Right lobe of liver (tissue), 6 donors: ENCODE data around the gene SURF6. TPM values are rescaled to one million over a fixed set of nuclear protein-coding genes. Genes with fewer than 3 reads are reported as not detected.

Experiments
- ATAC-seq, 4 donors: fragments of 200-7000 bp; cut with Tn5 transposase; one replicate each; pipeline ENCODE4 v1.9.1; 2020; ENCODE audit warnings: mild to moderate bottlenecking in 4 of 4, moderate library complexity in 4 of 4
- DNase-seq, 3 donors: peaks; one replicate each; pipeline ENCODE4 v3.0.0-alpha.2; 2020
- H3K27ac ChIP-seq, 3 donors: fragments of 200-600 bp; one replicate each; pipeline ENCODE4 v1.8.0; 2022
- H3K27me3 ChIP-seq, 2 donors: fragments of 200-600 bp; one replicate each; pipeline ENCODE4 v1.8.0; 2022
- H3K36me3 ChIP-seq, 4 donors: fragments of 200-600 bp; sonication (generic) in 1 of 4; one replicate each; pipeline versions ENCODE4 v1.5.1 to v1.8.0; 2017 to 2022; ENCODE audit warnings: control low read depth in 1 of 4
- H3K4me1 ChIP-seq, 4 donors: fragments of 200-600 bp; sonication (generic) in 1 of 4; one replicate each; pipeline versions ENCODE4 v1.5.1 to v1.8.0; 2017 to 2022; ENCODE audit warnings: control low read depth in 1 of 4
- H3K4me3 ChIP-seq, 3 donors: fragments of 200-600 bp; one replicate each; pipeline ENCODE4 v1.8.0; 2022
- H3K9me3 ChIP-seq, 4 donors: fragments of 200-600 bp; sonication (generic) in 1 of 4; one replicate each; pipeline versions ENCODE4 v1.5.1 to v1.8.0; 2017 to 2022; ENCODE audit warnings: control low read depth in 1 of 4
- POLR2A ChIP-seq: fragments of 450-650 bp; IDR thresholded peaks from one replicate; pipeline ENCODE4 v1.6.1; 2017; ENCODE audit warnings: antibody characterized with exemption, mild to moderate bottlenecking
- WGBS: methylation state at CpG from one replicate; pipeline ENCODE4 v1.1.6; 2018; ENCODE audit warnings: low coverage, low lambda C conversion rate; ENCODE audit not compliant: insufficient coverage; ENCODE audit errors: missing lambda C conversion rate; 5-methylcytosine and 5-hydroxymethylcytosine counted together
- intact Hi-C, 2 donors: fragments of 100-400 bp; cut with DNase I; formaldehyde crosslinking; loops; one replicate each; pipeline versions ENCODE4 v1.11.2 to v1.14.1; 2022
- total RNA-seq, 6 experiments: library from RNA; depleted of rRNA in 2 of 6; stranded (reverse); fragments of >200 nt in 2 of 6; fragmentation: NEBNext Ultra II Directional in 3 of 6; extraction: Animal tissue kit (Norgen Biotek cat#: 25700) in 3 of 6; gene quantifications; one replicate each; pipeline versions ENCODE4 v1.1.0 to v1.2.4, GENCODE V29; 2016 to 2023
- TF ChIP-seq, protein P1 (sequence below), 4 donors: fragments of 200-600 bp in 3 of 4; fragments of 450-650 bp in 1 of 4; IDR thresholded peaks; one replicate each; pipeline versions ENCODE4 v1.5.1 to v1.8.0; 2016 to 2022; ENCODE audit warnings: antibody characterized with exemption in 4 of 4, mild to moderate bottlenecking in 2 of 4
- donor health status: DM: no; HTN: yes; CAD: no.
- donor health status: DM: no; HTN: no; CAD: no.
- donor health status: DM: no; HTN: no; CAD: no.
- donor health status: DM: no; HTN: yes; CAD: no.
- donor health status: DM: no; HTN: yes; CAD: no.

Gene SURF6
- total RNA-seq, 6 experiments from 2014 or later: 5.8 to 8.8 (median 7.6) TPM

GRCh38 chr9:133360400-133361393 is 24.7 kb upstream of the SURF6 start:
- no peak for ATAC-seq
- Histone ChIP-seq H3K4me3 (no peak overlapping the region), H3K9me3 (no peaks in the 10 kb centered on the region), H3K36me3 (peaks cover 0 to 57% (median 36%) of the 10 kb centered on the region in 4 donors), H3K27me3 (no peaks in the 10 kb centered on the region), H3K27ac (no peak overlapping the region), H3K4me1 (peaks cover 0 to 7% (median under 1%) of the 10 kb centered on the region in 4 donors)
- intact Hi-C loops: no loop called here
- no peak for DNase-seq
- WGBS: 80% methylated on average over 16 of the region's 21 CpGs
- no peak for TF ChIP-seq POLR2A
- TF ChIP-seq, protein P1, sequence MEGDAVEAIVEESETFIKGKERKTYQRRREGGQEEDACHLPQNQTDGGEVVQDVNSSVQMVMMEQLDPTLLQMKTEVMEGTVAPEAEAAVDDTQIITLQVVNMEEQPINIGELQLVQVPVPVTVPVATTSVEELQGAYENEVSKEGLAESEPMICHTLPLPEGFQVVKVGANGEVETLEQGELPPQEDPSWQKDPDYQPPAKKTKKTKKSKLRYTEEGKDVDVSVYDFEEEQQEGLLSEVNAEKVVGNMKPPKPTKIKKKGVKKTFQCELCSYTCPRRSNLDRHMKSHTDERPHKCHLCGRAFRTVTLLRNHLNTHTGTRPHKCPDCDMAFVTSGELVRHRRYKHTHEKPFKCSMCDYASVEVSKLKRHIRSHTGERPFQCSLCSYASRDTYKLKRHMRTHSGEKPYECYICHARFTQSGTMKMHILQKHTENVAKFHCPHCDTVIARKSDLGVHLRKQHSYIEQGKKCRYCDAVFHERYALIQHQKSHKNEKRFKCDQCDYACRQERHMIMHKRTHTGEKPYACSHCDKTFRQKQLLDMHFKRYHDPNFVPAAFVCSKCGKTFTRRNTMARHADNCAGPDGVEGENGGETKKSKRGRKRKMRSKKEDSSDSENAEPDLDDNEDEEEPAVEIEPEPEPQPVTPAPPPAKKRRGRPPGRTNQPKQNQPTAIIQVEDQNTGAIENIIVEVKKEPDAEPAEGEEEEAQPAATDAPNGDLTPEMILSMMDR (IDR thresholded peaks at IDR 0.05): no peak

DNA sequence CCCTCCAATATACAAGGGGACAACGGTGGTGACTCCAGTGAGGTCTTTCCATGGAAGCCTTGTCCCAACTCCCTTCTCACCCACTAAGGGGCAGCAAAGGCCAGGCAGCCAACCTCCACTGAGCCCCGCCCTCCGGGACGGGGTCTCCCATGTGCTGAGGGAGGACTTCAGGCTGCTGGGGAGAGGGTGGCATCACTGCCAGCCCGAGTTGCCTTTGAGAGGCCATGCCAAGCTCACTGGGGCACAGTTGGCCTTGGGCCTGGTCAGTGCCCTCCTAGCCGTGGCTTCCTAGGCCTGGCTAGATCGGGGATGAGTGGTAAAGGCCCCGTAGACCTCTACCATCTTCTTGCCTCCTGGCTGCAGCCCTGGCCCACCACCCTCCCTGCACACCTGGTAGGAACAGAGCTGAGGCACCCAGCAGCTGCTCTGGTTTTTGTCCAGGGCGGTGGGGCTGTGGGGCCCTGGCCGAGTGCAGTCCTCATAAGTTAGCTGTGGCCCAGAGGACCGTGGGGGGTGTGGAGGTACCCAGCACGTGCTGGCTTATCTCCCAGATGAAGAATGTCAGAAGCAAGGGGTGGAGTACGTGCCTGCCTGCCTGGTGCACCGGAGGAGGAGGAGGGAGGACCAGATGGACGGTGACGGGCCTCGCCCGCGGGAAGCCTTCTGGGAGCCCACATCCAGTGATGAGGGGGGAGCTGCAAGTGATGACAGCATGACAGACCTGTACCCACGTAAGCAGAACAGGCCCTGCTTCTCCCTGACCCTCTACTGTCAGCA is 23.6 kb upstream of the SURF6 start:
- Histone ChIP-seq H3K9me3 (no peaks in the 10 kb centered on the region), H3K27me3 (no peaks in the 10 kb centered on the region), H3K4me1 (peaks cover 0 to 18% (median 5%) of the 10 kb centered on the region in 4 donors), H3K4me3 (no peak overlapping the region), H3K36me3 (peaks cover 0 to 46% (median 26%) of the 10 kb centered on the region in 4 donors), H3K27ac (no peak overlapping the region)
- 65% methylated on average over 4 of the region's 20 CpGs for WGBS
- DNase-seq (no peak), ATAC-seq (peak in 3 of 4 donors; percentile 15 to 37 (median 19))
- no peak for TF ChIP-seq POLR2A
- TF ChIP-seq, protein P1 (IDR thresholded peaks at IDR 0.05): peak; percentile 30 to 45 (median 34)
- intact Hi-C loops: loop anchor here in 1 of 2 donors (10.0 kb wide), 1 partner anchor 45 kb away; no protein-coding TSS in a partner anchor

DNA sequence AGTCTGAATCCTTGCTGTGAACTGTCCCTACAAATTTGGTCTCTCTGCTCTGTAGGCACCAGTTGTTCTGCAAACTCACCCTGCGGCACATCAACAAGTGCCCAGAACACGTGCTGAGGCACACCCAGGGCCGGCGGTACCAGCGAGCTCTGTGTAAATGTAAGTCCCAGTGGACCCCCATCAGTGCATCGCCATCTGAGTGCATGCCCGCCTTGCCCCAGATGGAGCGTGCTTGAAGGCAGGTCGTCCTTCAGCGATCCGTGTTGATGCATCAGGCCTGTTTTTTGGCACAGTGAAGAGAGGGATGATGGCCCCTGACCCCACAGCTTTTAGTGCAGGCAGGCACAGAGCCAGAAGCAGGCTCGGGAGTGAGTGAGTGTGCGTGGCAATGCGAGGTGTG is 21.7 kb upstream of the SURF6 start:
- peaks cover 0 to 33% (median 11%) of the 10 kb centered on the region in 4 donors for H3K36me3 ChIP-seq
- H3K27me3 ChIP-seq: no peaks in the 10 kb centered on the region
- intact Hi-C loops: loop anchor here in 1 of 2 donors (10.0 kb wide), 1 partner anchor 47 kb away; no protein-coding TSS in a partner anchor
- no peak overlapping the region for H3K27ac ChIP-seq
- ATAC-seq (no peak), DNase-seq (no peak)
- WGBS: 70% methylated on average over 7 of the region's 14 CpGs
- no peak overlapping the region for H3K4me3 ChIP-seq
- no peaks in the 10 kb centered on the region for H3K9me3 ChIP-seq
- H3K4me1 ChIP-seq: peaks cover 0 to 23% (median 5%) of the 10 kb centered on the region in 4 donors
- TF ChIP-seq POLR2A: no peak
- TF ChIP-seq, protein P1 (IDR thresholded peaks at IDR 0.05): no peak

DNA sequence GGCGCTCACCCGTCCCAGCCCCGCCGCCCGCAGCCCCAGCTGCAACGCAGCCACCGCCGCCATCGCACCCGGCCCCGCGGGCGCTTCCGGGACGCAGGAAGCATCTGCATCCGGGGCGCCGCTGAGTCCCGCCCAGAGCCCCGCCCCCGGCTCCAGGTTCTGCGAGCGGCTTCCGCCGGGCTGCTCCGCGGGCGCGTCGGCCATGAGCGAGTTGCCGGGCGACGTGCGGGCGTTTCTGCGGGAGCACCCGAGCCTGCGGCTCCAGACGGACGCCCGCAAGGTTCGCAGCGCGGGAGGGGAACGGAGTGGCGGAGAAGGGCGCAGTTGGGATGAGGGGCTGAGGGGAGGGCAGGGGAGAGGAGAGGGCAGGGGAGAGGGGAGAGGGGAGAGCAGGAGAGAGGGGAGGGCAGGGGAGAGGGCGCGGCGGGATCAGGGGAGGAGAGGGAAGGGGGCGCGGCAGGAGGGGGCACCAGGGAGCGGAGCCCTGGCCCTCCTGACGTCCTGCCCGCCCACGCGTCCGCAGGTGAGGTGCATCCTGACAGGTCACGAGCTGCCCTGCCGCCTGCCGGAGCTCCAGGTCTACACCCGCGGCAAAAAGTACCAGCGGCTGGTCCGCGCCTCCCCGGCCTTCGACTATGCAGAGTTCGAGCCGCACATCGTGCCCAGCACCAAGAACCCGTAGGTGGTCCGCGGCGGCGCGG is 20.6 kb upstream of the SURF6 start, which contains the start of the genes SURF1 and SURF2:
SURF1 (minus strand) TSS at position 97 of the 701 bp plus-strand sequence; CDS start at position 63, 34 bp downstream.
SURF2 (plus strand) TSS at position 160 of the 701 bp plus-strand sequence; CDS start at position 203, 43 bp downstream.
- Histone ChIP-seq H3K9me3 (no peaks in the 10 kb centered on the region), H3K4me3 (peak within 1 kb of the TSS; percentile 58 to 91 (median 85)), H3K27ac (peak within 1 kb of the TSS in 2 of 3 donors; percentile 53 to 55), H3K36me3 (peaks cover 0 to 33% (median 9%) of the 10 kb centered on the region in 4 donors), H3K4me1 (peaks cover 0 to 23% (median 5%) of the 10 kb centered on the region in 4 donors), H3K27me3 (no peaks in the 10 kb centered on the region)
- WGBS: 0% methylated on average over 9 of the region's 78 CpGs
- TF ChIP-seq, protein P1 (IDR thresholded peaks at IDR 0.05): peak in 3 of 4 donors; percentile 10 to 22 (median 13)
- peak; percentile 28 for TF ChIP-seq POLR2A
- intact Hi-C loops: loop anchor here in 1 of 2 donors (10.0 kb wide), 1 partner anchor 48 kb away; no protein-coding TSS in a partner anchor
- DNase-seq (peak; percentile 91 to 92 (median 92)), ATAC-seq (peak; percentile 82 to 95 (median 88))
